Measurements from ENCODE around the gene ASMT. TPM values are rescaled to one million over a fixed set of nuclear protein-coding genes. Genes with fewer than 3 reads are reported as not detected.

The ASMT gene
- total and polyA plus RNA-seq, 10 of the 15 experiments (the other 5 are each of a cell fraction or from before 2014, with no cell fraction given), result 0.18 to 0.29 TPM; not detected in 8

DNA sequence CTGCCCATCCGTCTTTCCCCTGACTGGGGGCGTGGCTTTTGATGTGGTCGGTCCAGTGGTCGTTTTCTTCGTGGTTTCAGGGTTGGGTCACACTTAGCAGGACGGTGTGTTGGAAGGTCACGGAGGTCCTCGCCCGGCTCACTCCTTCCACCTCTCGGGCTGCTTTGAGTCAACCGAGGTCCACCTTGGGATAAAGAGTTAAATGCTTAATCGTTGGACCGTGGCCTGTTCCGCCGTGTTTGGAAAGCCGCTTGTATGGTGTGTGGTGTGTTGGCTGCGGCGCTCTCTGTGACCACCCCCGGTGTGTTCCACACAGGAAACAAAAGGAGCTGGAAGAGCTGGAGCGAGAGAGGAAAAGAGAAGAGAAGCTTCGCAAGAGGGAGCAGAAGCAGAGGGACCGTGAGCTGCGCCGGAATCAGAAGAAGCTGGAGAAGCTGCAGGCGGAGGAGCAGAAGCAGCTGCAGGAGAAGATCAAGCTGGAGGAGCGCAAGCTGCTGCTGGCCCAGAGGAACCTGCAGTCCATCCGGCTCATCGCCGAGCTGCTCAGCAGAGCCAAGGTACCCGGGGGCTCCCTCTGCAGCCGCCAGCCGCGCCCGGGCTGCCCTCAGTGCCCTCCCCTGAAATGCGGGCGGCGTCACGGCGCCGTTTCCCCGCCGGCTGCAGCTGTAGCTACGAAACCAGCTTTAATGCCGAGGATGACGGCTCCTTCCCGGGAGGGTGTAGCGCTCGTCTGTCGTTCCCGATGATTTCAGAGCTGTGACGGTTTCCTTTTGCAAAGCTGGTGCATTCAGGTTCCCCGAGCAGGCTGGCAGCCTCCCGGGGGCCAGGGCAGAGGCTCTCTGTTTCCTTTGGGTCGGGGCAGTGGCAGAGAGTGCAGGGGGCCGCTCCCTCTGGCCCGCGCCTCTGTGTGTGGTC, 15.7 kb upstream of the ASMT start:
- no peak overlapping the region for H2AFZ ChIP-seq (ENCODE audit: control insufficient read depth, low read depth, low read length)
- in situ Hi-C loops (cut with MboI) (no loop called here), intact Hi-C loops (cut with micrococcal nuclease; ENCODE audit: unreplicated experiment) (loop anchor here (10.0 kb wide), 1 partner anchor 264 kb away; the partner anchor contains the start of gene IL3RA)
- H3K9ac ChIP-seq (ENCODE audit: control insufficient read depth, insufficient read depth, low read length), result no peak overlapping the region
- H3K36me3 ChIP-seq (ENCODE audit: control insufficient read depth in 2 of 2, insufficient read depth in 2 of 2, low read length in 1 of 2), result peaks cover 31 to 74% of the 10 kb centered on the region in 2 experiments
- SMC1A ChIA-PET (ENCODE audit: uncharacterized antibody, unreplicated experiment), result no interaction called here
- H3K27ac ChIP-seq (ENCODE audit: control insufficient read depth, insufficient read depth), result no peak overlapping the region
- H4K20me1 ChIP-seq (ENCODE audit: control insufficient read depth, insufficient read depth), result no peaks in the 10 kb centered on the region; the same call in none of the 2 replicates
- no peak overlapping the region for H3K4me3 ChIP-seq
- ATAC-seq (no peak), FAIRE-seq (no peak), DNase-seq (ENCODE audit: low read depth, low spot score) (no peak)
- POLR2A ChIA-PET, result no interaction called here
- 96% methylated on average over 51 of the region's 57 CpGs for WGBS (ENCODE audit: insufficient coverage, insufficient replicate concordance, low lambda C conversion rate, missing lambda C conversion rate)
- TF ChIP-seq, protein P1, sequence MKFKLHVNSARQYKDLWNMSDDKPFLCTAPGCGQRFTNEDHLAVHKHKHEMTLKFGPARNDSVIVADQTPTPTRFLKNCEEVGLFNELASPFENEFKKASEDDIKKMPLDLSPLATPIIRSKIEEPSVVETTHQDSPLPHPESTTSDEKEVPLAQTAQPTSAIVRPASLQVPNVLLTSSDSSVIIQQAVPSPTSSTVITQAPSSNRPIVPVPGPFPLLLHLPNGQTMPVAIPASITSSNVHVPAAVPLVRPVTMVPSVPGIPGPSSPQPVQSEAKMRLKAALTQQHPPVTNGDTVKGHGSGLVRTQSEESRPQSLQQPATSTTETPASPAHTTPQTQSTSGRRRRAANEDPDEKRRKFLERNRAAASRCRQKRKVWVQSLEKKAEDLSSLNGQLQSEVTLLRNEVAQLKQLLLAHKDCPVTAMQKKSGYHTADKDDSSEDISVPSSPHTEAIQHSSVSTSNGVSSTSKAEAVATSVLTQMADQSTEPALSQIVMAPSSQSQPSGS (IDR thresholded peaks at IDR 0.05; ENCODE audit: low read length), result no peak
- TF ChIP-seq FOXM1 (IDR thresholded peaks at IDR 0.05; ENCODE audit: low read depth, low read length) (no peak), EED (IDR thresholded peaks at IDR 0.05; ENCODE audit: low read depth) (no peak), MYC (IDR thresholded peaks at IDR 0.05; ENCODE audit: insufficient read depth, insufficient read length, insufficient replicate concordance, low read length, severe bottlenecking) (no peak), STAT3 (IDR thresholded peaks at IDR 0.05; ENCODE audit: low read depth, low read length) (no peak), SREBF1 (IDR thresholded peaks at IDR 0.05; ENCODE audit: low read length) (no peak), YY1 (IDR thresholded peaks at IDR 0.05; ENCODE audit: low read depth, low read length) (no peak)
- CTCF ChIA-PET, result no interaction called here
- no peaks in the 10 kb centered on the region for H3K27me3 ChIP-seq (replicated peaks in 1 of 2; ENCODE audit: control insufficient read depth in 2 of 2, insufficient read depth in 2 of 2, low read length in 1 of 2)
- no TSS peak for BruUV-seq (replicated peaks)
- H3K79me2 ChIP-seq (ENCODE audit: control insufficient read depth, insufficient read depth, low read length), result peaks cover 21% of the 10 kb centered on the region
- H3K4me1 ChIP-seq (ENCODE audit: control insufficient read depth, insufficient read depth, low read length), result peaks cover 7% of the 10 kb centered on the region; the same call in 1 of the 2 replicates
- no peaks in the 10 kb centered on the region; the same call in 2 of the 3 replicates for H3K9me3 ChIP-seq (replicated peaks; ENCODE audit: control insufficient read depth, insufficient read depth, low read length)
- RAD21 ChIA-PET (ENCODE audit: unreplicated experiment), result no interaction called here
- no peak overlapping the region for H3K4me2 ChIP-seq (ENCODE audit: control insufficient read depth, insufficient read depth)
